Right forelimb (tissue), 1 donor: ENCODE results near the gene SV2B.

Source experiments
- DNase-seq: peaks from one replicate; pipeline ENCODE4 v3.0.0-alpha.2; 2018

The SV2B gene

DNA sequence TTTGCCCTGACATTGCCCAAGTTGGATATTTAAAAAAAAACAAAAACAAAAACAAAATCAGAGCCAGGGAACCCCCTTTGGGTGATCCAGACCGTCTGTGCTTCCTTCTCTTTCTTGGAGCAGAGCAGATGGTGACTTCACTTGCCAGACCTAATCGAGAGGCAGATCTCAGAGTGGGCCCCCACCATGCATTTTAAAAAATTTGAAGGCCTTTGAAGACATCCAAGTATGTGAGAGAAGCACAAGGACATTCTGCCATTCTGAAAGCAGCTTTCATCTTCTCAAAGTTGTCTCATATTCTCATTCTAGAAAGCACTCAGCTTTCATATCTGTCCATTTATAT, 93.3 kb downstream of the SV2B start:
- no peak for DNase-seq

DNA sequence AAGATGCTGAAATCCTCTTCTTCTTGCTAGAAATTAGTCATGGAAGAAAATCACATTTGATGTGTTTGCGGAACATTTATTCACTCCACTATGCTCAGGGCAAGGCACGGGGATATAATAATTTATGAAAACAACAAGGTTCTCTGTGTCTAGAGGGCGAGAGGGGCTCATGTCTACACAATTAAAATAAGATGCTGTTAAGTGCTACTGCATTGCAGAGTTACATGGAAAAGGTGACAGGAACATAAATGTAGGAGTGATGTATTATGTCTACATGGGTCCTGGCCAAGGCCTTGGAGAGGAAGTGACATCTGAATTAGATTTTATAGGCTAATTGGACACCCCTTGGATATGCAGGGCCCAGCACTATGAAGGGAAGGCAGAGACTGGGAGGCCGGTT, 96.1 kb downstream of the SV2B start:
- no peak for DNase-seq

DNA sequence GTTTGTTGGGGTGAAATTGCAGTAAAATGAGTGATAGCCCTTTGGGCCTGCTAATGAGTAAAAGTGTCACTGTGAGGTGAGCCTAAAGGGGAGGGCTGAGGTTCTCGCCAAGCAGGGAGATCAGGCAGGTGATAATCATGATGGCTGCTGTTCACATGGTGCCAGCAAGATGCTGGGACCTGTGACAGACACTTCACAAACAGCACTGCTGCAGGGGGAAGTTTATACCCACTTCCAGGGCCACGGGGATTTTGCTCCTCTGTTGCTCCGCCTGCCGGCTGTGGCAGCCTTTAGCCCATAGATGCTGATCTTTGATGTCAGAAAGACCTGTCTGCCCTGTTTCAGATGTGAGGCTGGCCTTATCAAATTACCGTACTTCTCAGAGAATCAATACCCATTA, 96.7 kb downstream of the SV2B start:
- DNase-seq: no peak

DNA sequence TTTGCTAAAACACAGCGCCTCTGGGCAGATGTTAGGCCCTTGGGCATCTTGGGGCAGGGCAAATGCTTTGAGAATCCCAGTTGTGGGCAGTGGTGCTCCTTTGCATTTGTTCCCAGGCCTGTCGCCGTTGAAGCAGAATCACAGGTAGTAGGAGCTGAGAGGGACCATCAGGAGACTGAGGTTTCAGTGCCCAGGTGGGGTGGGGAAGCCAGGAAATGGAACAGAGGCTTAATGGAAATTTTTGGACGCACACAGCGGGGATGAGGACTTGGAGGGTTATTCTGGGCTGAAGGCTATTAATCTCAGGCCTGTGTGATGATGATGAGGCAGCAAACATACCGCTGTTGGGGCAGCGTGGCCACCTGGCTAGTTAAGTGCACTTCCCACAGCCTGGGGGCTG, 99.5 kb downstream of the SV2B start:
- no peak for DNase-seq

GRCh38 chr15:91200101-91200754, 100.2 kb downstream of the SV2B start:
- DNase-seq: no peak

GRCh38 chr15:91202510-91203102, 102.5 kb downstream of the SV2B start:
- no peak for DNase-seq

DNA sequence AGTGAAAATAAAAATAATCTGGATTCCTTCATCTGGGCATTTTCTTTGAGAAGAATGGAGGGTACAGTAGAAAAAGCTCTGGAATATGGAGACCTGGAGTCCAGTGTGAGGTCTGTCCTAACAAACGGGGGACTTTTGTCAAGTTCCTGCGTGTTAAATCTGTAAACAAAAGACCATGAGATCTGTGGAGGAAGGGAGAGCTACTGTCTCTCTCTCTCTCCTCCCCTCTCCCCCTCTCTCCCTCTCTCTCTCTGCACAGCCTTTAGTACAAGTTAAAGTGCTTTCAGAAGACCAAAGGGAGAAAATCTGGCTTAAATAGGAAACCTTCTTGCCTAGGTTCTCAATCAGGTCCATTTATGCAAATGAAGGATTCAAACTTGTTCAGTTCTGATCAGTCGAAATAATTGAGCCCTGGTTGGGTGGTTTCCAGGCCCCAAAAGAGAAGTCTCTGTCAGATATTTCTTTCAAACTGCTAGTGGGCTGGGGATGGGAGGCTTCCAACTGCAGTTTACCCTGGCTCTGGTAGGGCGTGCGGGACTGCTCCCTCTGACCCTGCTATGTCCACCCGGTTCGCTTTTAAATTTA, 103.7 kb downstream of the SV2B start:
- no peak for DNase-seq

GRCh38 chr15:91208371-91208770, 108.3 kb downstream of the SV2B start:
- no peak for DNase-seq

DNA sequence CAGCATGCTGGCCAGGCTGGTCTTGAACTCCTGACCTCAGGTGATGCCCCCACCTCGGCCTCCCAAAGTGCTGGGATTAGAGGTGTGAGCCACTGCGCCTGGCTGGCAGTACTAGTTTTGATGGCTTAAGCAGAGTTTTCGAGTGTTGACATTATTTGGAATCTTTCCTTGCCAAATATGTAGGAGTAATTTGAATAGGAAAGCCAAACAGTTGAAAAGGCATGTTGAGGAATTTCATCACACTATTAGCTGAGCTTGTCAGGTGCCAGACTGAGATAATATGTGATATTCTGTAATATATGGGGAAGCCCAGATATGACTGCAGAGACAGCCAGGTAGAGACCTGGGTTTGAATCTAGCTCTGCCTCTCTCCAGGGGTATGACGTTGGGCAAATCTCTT, 109.3 kb downstream of the SV2B start:
- no peak for DNase-seq

DNA sequence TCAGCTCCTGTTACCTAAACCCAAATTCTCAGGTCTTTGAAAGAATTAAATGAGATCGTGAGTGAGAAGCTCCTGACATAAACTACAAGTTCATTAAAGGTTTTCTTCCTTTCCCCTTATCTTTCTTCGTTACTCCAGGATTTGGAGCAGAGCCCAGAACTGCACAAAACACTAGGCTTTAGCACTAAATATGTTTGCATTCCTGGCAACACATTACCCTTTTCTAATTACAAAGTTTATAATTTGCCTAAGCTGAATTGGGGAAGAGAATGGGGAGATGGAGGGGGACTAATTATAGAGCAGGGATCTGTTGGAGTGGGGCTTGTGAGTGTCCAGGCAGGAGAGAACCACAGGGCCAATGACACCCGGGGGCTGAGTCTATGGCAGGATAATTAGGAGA, 109.7 kb downstream of the SV2B start:
- DNase-seq: no peak

GRCh38 chr15:91214675-91215590, 114.9 kb downstream of the SV2B start:
- DNase-seq: no peak

DNA sequence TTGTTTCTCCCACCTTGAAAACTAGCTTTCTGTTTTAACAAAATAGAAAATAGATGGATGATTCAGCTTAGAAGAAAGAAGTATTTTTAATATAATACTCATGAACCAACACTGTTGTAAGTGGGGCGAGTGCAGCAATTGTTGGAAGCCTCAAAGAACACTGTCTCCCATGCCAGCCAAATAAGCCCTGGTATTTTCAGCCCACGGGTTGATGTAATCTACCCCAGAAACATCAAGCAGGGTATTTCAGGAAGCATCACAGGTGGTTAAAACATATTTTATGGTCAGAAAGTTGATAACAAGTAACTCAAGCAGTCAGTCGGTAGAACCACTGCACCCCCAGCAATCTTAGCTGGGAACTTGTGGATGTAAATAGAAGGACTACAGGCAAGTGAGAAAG, 115.9 kb downstream of the SV2B start:
- no peak for DNase-seq

- DNase-seq: no peak
Observed at GRCh38 chr15:91219206-91219605, 119.1 kb downstream of the SV2B start.

- no peak for DNase-seq
Observed at GRCh38 chr15:91222052-91222451, 122.0 kb downstream of the SV2B start.

DNA sequence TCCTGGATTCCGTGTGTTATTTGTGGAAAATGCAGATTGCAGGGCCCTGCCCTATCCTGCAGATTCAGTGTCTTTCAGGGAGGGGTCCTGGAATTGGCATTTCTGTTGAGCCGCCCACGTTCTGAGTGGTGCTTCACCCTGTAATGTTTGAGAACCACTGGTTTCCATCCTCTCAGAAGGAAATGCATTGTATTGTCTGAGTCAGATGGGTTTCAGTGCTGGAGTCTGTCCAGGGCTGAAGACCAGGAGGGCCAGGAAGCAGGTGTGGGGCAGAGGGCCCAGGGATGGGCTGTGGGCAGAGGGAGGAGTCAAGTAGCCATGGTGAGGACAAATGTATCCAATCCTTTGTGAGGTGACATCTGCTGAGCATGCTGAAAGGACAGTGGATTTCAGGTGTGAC, 123.8 kb downstream of the SV2B start:
- no peak for DNase-seq

DNA sequence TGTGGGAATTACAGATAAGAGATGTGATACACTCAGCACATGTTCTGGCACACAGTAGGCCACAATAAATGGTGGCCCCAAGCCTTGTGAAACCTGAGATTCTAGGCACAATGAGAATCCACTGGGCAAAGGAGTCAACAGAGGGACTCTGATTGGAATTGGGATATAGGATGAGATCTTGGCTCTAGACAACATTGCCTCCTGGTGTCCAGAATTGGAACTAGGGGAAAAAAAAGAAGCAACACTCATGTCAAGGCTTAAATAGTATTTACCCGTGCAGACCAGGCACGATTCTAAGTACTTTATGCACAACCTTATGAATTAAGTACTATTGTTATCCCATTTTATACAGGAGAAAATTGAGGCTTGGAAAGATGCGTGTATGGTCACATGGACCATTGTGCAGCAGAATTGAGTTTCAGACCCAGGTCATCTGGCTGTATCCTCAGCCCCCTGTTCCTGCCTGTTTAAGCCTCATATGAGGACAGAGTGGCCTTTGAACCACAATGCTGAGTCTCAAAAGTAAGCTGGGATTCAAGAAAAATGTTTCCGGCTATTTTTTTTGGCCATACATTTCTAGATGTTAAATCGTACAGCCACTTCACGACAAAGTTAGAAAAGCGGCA, 124.8 kb downstream of the SV2B start:
- DNase-seq: no peak

DNA sequence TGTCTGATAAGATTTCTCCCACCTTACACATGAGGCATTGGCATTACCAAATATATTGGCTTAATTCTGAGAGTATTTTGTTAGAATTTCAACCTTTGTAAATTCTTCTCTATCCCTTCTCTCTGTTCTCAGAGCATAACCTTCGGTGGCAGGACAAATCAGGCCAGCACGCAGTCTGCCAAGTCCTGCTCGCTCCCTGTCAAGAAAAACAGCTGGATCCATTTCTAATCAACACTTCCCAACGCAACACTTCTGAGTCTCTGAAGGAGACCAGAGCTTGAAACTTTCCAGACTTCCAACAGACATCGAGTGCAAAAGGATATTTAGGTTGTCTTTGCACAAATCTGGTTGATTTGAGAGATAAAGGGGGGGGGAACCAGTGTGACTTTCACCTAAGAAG, 125.7 kb downstream of the SV2B start:
- DNase-seq: no peak

- DNase-seq: no peak
Observed at GRCh38 chr15:91227117-91227516, 127.1 kb downstream of the SV2B start.

DNA sequence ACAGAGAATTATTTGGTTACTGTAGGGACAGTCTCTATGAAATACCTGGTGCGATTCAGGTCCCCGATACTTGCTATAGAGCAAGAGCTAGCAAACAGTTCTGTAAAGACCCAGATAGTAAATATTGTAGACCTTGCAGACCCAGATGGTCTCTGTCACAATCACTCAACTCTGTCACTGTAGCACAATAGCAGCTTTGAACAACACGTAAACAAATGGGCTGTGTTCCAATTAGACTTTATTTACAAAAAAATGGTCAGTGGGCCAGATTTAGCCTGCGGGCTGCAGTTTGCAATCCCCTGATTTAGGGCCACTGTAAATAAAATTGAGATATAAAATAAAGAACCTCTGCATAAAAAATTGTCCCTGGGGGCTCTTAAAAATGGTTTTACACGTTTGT, 127.7 kb downstream of the SV2B start:
- DNase-seq: no peak

DNA sequence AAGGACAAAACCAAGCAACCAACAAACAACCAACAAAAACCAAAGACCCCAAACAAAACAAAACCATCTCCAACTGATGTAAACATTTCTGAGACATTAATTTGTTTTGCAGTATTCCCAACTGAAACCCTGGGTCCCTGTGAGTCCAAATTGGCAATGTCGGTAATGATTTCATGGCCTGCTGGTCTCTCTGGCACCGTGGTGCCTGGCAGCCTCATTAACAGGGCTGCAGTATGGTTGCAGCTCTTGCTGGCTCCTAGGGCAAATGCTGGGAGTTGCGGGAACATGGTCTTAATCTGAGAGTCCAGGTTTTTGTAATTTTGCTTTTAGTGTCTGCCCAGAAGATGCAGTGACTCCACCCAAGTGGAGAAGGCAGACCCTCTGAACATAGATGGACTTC, 128.3 kb downstream of the SV2B start:
- DNase-seq: no peak

DNA sequence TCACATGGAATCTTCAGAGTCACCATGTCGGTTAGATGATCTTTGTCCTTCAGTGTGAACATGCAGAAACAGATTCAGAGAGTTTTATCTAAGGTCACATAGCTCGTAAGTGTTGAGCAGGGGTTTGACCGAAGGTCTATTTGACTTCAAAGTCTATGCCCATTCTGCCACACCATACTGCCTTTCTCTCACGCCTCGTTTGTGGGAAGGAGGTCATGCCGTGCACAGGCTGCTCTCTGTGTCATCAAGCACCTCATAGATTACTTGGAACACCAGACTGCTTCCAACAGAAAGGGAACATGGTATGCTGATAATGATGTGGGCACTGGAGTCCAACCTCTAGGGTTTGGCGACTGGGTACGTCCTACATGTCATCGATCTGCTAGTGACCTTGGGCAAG, 128.8 kb downstream of the SV2B start:
- no peak for DNase-seq

- no peak for DNase-seq
Observed at GRCh38 chr15:91231703-91232102, 131.6 kb downstream of the SV2B start.

DNA sequence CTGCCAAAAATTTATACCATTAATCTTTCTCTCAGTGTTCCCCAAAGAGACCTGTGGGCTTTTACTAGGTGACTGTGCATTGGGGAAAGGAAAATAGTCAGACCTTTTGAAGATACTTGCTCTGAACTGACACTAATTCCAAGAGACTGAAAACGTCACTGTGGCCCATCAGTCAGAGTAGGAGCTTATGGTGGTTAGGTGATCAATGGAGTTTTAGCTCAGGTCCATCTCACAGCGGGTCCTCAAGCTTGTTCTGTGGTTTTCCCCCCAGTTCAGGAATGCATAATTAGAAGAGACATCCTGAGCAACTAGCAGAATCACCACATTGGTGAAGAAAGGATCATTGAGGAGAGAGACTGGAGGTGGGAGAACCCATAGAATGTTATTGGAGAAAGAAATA, 134.7 kb downstream of the SV2B start:
- no peak for DNase-seq
